HL-60 (cell line): ENCODE data around the gene HSPA12A.

Experiments used
- DNase-seq, 2 experiments: peaks; one replicate each; pipeline ENCODE4 v3.0.0-alpha.2; 2010 to 2020; ENCODE audit warnings: low read depth in 1 of 2, low spot score in 1 of 2
- H3K27ac ChIP-seq: fragments of 250-450 bp; sonication (Bioruptor Pico); replicated peaks from 2 replicates; pipeline ENCODE4 v1.5.1; 2020; ENCODE audit warnings: mild to moderate bottlenecking, moderate library complexity
- H3K27me3 ChIP-seq: fragments of 250-450 bp; sonication (Bioruptor Pico); 2 replicates; pipeline ENCODE4 v1.5.1; 2021; ENCODE audit warnings: mild to moderate bottlenecking, moderate library complexity; ENCODE audit not compliant: insufficient read depth, poor library complexity, severe bottlenecking
- H3K4me3 ChIP-seq: replicated peaks from 2 replicates; pipeline ENCODE4 v1.5.1; 2011; ENCODE audit warnings: mild to moderate bottlenecking, control low read depth, low read length; ENCODE audit not compliant: insufficient read depth
- CTCF ChIP-seq: IDR thresholded peaks from one replicate; pipeline ENCODE4 v1.5.1; 2011; ENCODE audit warnings: low read length, control low read depth, inconsistent platforms; ENCODE audit not compliant: insufficient read depth
- GABPA ChIP-seq: IDR thresholded peaks from 2 replicates; pipeline ENCODE4 v1.6.1; 2012; ENCODE audit warnings: low read depth
- POLR2AphosphoS5 ChIP-seq: IDR thresholded peaks from 2 replicates; pipeline ENCODE4 v1.6.1; 2012; ENCODE audit warnings: low read depth
- SPI1 ChIP-seq: IDR thresholded peaks from 2 replicates; pipeline ENCODE4 v1.6.1; 2012; ENCODE audit warnings: low read depth, mild to moderate bottlenecking, borderline replicate concordance
- TF ChIP-seq, protein P1 (sequence below): IDR thresholded peaks from 2 replicates; pipeline ENCODE4 v1.6.1; 2012; ENCODE audit warnings: low read depth; ENCODE audit not compliant: insufficient replicate concordance

HSPA12A gene

DNA sequence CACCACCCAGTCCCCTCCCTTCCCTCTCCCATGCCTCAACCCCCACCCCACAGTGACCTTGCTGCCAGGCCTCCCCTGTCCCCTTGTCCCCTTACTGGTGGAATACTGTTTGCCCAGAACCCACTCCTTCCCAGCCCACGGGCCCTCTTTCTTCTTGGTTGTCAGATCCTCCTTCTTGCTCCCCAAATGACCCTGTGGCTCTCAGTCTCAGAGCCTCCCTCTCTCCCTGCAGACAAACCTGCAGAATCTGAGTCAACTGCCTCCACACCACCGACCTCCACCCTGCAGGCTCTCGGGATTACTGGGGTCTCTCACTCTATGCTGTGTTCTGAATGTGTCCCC, 47.5 kb downstream of the HSPA12A start:
- no peaks in the 10 kb centered on the region for H3K27me3 ChIP-seq
- no peak overlapping the region for H3K4me3 ChIP-seq
- no peak for DNase-seq
- no peak overlapping the region for H3K27ac ChIP-seq
- TF ChIP-seq GABPA = no peak
- TF ChIP-seq, protein P1, sequence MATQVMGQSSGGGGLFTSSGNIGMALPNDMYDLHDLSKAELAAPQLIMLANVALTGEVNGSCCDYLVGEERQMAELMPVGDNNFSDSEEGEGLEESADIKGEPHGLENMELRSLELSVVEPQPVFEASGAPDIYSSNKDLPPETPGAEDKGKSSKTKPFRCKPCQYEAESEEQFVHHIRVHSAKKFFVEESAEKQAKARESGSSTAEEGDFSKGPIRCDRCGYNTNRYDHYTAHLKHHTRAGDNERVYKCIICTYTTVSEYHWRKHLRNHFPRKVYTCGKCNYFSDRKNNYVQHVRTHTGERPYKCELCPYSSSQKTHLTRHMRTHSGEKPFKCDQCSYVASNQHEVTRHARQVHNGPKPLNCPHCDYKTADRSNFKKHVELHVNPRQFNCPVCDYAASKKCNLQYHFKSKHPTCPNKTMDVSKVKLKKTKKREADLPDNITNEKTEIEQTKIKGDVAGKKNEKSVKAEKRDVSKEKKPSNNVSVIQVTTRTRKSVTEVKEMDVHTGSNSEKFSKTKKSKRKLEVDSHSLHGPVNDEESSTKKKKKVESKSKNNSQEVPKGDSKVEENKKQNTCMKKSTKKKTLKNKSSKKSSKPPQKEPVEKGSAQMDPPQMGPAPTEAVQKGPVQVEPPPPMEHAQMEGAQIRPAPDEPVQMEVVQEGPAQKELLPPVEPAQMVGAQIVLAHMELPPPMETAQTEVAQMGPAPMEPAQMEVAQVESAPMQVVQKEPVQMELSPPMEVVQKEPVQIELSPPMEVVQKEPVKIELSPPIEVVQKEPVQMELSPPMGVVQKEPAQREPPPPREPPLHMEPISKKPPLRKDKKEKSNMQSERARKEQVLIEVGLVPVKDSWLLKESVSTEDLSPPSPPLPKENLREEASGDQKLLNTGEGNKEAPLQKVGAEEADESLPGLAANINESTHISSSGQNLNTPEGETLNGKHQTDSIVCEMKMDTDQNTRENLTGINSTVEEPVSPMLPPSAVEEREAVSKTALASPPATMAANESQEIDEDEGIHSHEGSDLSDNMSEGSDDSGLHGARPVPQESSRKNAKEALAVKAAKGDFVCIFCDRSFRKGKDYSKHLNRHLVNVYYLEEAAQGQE = no peak
- TF ChIP-seq POLR2AphosphoS5 = no peak
- no peak for TF ChIP-seq SPI1
- no peak for TF ChIP-seq CTCF

GRCh38 chr10:116694243-116694926, 48.0 kb downstream of the HSPA12A start:
- Histone ChIP-seq H3K4me3 (no peak overlapping the region), H3K27me3 (no peaks in the 10 kb centered on the region), H3K27ac (no peak overlapping the region)
- no peak for TF ChIP-seq POLR2AphosphoS5
- TF ChIP-seq GABPA = no peak
- no peak for TF ChIP-seq SPI1
- TF ChIP-seq, protein P1 = no peak
- no peak for TF ChIP-seq CTCF
- DNase-seq = no peak

- DNase-seq = no peak
- H3K27me3 ChIP-seq = no peaks in the 10 kb centered on the region
- no peak overlapping the region for H3K4me3 ChIP-seq
- TF ChIP-seq CTCF = no peak
- no peak for TF ChIP-seq POLR2AphosphoS5
- no peak overlapping the region for H3K27ac ChIP-seq
These were observed 50.1 kb downstream of the HSPA12A start for GRCh38 chr10:116692225-116692624.

DNA sequence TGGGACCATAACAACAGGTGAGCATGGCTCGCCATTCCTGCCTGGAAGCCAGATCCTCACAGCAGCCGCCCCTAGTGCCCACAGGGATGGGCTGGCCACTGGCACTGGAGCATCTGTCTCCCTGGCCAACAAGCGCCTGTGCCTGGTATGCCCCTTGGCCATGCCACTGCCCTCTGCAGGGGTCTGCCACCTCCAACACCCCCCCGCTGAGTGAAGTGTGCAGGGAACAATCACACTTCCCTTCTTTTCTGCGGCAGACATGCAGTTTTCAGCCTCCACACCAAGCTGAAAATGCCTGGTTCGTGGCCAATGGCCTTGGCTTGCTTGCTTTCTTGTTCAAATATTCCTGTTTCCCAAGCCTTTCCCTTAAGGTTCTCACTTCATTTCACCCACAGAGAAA, 50.7 kb downstream of the HSPA12A start:
- Histone ChIP-seq H3K27me3 (no peaks in the 10 kb centered on the region), H3K27ac (no peak overlapping the region), H3K4me3 (no peak overlapping the region)
- DNase-seq = no peak
- no peak for TF ChIP-seq SPI1
- TF ChIP-seq CTCF = no peak
- no peak for TF ChIP-seq POLR2AphosphoS5
- TF ChIP-seq, protein P1 = no peak
- TF ChIP-seq GABPA = no peak
